Activated CD8-positive, alpha-beta memory T cell treated with anti-CD3 and anti-CD28 coated beads, Interleukin-2, amount 50 U/mL, for 1 hour (primary cell): ENCODE measurements around the gene MAPK6.
"Not testable (repeated sequence)": the region's sequence is repeated elsewhere in the genome, so short reads cannot be mapped to it uniquely, and the experiment has no call there.

Experiments used
- DNase-seq: peaks from one replicate; pipeline ENCODE4 v3.0.0-alpha.2; 2020; ENCODE audit errors: extremely low read depth

MAPK6 gene

GRCh38 chr15:52080031-52080430 is 61.0 kb downstream of the MAPK6 start:
- no peak for DNase-seq

DNA sequence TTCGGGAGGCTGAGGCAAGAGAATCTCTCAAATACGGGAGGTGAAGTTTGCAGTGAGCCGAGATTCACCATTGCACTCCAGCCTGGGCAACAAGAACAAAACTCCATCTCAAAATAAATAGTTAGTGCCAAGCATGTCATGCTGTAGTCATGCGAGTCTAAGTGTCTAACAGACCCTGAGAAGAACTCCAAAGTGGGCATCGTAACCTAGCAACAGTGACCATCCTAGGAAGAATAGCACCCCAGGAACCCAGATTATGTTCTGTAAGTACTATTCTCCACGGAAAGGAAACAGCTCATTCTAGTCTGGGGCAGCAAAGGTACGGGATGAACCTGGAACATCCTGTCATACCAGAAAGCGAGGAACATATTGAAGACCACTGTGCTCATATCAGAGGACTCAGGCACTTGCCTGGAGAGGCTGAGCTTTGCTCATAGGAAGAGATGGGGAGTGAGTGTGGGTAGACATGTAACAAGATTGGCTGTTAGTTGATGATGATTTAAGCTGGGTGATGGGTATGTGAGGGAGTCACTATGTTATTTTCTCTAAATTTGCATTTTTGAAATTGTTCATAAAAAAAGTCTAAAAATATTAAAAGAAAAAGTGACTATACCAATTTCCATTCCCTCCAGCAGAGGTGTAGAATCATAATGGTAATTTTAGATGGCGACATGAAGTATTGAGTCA is 61.8 kb downstream of the MAPK6 start:
- no peak for DNase-seq

- no peak for DNase-seq
These were observed 63.4 kb downstream of the MAPK6 start for GRCh38 chr15:52082197-52083036.

- not testable (repeated sequence) for DNase-seq
These were observed 64.0 kb downstream of the MAPK6 start for GRCh38 chr15:52083037-52083359.

GRCh38 chr15:52083603-52084002 is 64.6 kb downstream of the MAPK6 start:
- DNase-seq: no peak

DNA sequence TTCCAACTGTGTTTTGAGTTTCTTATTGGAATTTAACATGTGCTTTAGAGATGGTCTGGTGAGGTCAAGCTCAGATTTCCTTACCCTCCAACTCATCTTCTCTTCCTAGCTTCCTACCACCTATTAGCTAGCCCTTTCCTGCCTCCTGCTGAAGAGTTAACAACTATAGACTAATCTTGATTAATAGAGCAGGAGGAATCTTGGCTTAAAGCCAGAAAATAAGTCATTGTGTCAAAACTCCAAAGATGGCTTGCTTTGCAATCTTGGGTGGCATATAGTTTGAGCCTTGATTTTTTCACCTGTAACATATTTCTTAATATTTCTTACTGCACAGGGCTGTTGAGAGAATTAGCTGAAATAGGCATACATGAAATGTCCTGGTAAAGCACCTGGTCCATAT is 66.3 kb downstream of the MAPK6 start:
- DNase-seq: no peak

- no peak for DNase-seq
These were observed 67.2 kb downstream of the MAPK6 start for GRCh38 chr15:52086011-52086786.

- DNase-seq: no peak
These were observed 71.2 kb downstream of the MAPK6 start for GRCh38 chr15:52090193-52090592.

DNA sequence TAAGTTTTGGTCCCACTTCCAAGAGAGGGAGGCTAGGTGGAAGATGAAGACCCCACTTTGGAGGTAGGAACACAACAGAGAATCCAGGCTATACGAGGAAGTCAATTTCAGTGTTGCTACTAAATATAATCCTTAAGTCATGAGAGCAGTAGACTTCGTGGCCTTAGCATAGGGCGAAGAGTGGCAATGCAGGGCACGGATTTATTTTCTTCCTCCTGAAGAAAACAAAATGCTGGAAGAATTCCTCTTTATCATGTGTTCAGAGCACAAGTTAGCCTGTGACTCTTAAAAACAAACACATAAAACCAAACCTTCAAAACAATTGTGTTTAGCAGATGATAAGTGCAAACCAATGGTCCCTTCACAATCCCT is 74.1 kb downstream of the MAPK6 start:
- no peak for DNase-seq

- no peak for DNase-seq
These were observed 74.8 kb downstream of the MAPK6 start for GRCh38 chr15:52093539-52094510.

DNA sequence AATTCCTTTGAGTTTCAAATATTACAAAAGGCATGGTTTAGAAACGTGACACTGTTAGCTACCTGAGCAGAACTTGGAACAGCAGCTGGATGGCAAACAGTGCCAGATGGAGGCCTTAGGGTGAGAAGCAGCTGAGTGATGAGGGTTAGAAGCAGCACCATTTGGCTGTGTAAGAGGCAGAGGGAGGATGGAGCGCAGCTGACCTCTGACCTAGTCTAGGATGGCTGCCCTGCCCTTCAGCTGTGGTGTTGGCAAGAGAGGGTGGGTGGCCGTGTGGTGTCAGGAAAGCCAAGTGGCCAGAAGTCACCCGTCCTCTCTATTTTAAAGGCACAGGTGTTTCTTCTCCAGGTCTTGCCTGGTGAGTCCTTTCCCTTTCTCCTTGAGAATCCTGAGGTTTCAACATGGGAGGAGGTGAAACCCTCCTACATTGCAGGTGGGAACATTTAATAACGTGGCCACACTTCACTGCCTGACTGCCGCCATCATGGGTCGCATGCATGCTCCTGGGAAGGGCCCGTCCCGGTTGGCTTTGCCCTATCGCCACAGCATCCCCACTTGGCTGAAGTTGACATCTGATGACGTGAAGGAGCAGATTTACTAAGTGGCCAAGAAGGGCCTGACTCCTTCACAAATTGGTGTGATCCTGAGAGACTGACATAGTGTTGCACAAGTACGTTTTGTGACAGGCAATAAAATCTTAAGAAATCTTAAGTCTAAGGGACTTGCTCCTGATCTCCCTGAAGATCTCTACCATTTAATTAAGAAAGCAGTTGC is 76.0 kb downstream of the MAPK6 start:
- no peak for DNase-seq

GRCh38 chr15:52095597-52096262 is 76.7 kb downstream of the MAPK6 start:
- no peak for DNase-seq

GRCh38 chr15:52096536-52096935 is 77.5 kb downstream of the MAPK6 start:
- not testable (repeated sequence) for DNase-seq

DNA sequence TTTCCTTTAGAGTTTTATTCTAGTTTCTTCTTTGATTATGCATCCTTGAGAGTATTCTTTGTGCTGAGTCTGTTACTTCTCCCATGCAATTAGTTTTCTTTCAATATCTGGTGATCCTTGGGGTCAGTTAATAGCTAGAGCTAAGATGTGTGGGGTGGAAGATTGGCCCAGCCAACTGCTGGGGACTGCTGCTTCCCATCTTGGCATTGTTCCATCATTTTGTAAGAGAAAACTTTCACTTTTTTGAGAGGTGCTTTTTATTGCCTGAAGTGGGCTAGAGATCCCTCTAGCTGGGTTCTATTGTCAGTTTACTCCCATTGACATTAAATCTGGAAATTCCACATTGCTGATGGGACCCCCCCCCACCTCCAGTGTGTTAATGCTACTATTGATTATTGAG is 78.2 kb downstream of the MAPK6 start:
- no peak for DNase-seq

GRCh38 chr15:52098323-52098722 is 79.3 kb downstream of the MAPK6 start:
- no peak for DNase-seq

- DNase-seq: no peak
These were observed 80.7 kb downstream of the MAPK6 start for GRCh38 chr15:52099651-52100272.

DNA sequence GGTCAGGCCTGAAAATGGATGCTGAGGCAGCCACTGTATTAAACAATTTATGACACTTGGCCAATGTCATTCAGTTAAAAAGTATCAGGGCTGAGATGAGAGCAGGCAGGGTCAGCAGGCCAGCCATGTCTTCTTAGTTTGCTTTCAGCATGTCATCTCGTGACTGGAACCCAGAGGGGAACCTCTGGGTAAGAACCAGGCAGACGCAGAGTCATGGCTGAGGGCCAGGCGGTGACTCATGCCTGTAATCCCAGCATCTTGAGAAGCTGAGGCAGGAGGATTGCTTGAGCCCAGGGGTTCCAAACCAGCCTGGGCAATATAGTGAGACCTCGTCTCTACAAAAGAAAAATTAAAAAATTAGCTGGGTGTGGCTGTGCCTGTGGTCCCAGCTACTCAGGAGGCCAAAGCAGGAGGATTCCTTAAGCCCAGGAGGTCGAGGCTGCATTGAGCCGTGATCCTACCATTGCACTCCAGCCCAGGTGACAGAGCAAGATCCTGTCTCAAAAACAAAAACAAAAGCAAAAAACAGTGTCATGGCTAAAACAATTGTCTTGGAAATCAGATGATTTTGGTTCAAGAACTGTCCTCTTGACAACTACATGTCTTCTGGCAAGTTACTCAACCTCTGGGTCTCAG is 81.9 kb downstream of the MAPK6 start:
- no peak for DNase-seq

DNA sequence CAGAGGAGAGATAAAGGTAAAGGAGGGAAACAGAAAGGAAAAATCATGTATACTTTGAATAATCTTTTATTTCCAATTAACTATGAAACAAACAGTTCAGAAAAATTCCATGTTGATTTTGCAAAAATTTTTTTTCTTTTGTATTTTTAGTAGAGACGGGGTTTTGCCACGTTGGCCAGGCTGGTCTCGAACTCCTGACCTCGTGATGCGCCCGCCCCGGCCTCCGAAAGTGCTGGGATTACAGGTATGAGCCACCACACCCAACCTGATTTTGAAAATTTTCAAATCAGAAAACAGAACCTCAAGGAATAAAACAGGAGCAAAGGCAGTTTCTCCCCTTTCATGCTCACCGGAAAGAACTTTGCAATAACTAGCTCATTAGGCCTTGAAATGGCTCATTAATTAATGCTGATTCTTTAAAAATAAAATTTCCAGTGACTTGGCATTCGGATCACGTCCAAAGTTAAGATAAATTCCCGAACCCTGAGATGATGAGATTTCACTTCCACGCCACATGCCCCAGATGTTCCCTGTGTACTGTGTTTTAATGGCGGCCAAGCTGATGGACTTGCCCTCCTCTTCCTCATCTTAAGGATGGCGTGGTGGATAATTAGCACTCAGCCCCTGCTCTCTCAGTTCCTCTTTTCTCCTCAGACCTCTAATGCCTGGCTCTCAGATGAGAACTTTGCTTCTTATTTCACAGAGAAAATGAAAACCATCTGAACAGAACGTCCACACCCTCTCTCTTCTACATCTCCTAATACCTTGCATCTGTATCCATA is 82.7 kb downstream of the MAPK6 start:
- DNase-seq: no peak
